ENCODE measurements around the gene NPPC.
"Not testable (repeated sequence)": the region's sequence is repeated elsewhere in the genome, so short reads cannot be mapped to it uniquely, and the experiment has no call there.

NPPC gene

DNA sequence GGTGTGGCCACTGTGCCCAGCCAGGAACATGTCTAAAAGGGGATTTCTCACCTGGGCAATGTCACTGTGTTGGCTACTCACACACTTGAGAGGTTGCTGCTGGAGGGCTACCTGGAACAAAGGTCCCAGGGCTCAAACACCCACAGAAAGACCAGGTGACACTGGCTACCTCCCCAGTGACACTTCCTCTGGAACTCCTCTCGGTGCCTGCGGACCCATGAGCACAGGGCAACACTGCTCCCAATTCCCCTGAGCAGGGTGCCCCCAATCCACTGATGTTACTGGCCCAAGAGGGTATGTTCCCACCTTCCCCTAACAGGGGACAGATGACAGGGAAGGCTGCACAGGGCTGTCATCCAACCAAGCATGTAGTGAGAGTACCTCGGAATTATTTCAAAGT, 5.8 kb downstream of the NPPC start:
- DNase-seq (ENCODE audit: low spot score), result no peak

DNA sequence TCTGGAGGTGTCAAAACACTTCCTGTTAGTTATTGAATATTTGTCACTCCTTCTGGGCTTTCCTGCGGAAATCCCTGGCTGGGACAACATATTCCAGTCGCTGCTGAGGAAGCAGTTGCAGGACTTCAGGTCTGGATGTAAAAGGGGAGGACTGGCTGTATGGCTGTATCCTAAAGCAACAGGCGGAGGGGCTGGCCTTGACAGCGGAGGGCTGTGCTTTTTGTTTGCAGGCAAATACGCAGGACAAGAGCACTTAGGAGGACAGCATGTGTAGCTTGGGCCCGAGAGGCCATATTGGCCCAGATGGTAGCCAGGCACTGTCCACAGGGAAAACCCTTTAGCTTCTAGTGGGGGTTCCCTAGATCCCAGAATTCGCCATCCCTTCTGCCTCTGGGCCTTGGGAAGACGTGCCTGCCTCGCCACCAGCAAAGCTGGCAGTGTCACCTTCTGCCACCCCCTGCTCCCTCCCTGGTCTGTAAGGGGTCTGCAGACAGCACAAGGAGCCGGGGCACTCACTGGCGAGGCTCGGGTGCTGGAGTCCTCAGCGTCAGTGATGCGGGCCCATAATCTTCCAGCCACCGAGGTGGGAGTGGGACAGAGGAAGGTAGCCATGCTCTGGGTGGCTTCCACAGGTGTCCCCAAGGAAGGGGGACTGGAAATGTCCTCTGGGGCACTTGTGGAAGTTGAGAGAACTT, 6.7 kb downstream of the NPPC start:
- DNase-seq (ENCODE audit: low spot score), result no peak

DNA sequence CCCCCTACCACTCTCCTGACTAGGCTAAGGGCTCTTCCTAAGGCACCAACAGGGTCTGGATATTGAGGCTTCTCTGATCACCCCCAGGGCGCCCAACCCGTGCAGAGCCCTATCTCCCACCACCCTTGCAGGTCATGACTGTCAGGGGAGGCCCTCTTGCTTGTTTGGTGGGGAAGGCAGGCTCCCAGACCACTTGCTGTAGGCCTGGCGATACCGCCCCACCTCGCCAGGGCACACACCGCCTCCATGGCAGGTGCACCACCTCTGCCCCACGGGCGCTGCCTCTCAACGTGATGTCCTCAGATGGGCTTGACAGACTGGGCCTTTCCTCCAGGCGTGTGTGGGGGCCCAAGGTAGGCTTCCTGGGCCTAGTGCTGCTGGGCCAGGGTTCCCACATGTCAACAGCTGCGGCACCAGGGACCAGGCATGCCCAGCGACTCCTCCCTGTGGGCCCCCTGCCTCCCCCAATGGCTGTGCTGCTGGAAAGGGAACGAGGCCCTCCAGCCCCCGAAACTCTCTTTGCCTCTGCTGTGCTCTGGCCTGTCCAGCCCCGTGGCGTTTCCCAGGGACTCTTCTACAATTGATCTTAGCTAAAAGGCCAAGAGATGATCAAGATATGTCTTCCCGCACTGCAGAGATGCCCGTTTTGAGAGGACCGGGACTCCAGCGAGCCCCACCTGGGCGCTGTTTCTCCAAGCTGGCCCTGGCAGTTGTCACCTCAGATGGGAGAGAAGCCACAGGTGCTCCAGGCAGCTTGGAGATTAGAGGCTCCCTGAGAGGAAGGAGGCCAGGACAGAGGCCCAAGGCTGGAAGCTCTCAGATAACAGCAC, 7.5 kb downstream of the NPPC start:
- DNase-seq (ENCODE audit: low spot score), result no peak

DNA sequence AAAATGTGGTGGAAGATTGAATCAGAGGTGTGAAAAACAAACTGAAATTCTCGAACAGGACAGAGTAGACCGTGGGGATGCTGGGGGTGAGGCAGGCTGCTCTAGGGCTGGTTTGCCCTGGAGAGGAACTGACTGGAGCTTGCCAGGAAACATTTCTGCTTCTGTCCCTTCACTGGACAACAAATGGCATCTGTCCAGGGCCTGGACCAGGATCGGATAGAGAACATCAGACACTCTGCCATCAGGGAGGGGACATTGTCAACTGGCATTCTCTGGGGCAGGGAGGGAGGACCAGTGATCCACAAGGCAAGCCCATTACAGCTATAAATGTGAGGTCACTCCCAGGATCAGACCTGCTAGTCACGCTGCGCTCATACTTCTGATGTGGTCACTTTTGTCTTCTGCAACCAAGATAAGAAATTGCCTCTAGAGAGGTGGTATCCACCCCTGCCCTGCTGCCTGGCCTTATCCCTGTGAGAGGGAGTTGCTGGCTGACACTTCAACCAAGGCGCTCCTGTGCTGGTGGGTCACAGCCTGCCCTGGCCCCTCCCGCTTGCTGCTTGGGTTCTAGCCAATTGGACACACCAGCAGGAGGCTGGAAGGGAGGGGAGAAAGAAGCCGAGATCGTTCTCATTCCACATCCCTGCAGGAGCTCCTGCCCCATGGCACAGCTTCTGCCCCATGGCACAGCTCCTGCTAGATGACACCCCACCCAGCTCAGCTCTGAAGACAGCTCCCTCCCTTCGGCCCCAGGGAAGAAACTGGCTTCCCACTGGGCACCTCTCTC, 8.7 kb downstream of the NPPC start:
- no peak for DNase-seq (ENCODE audit: low spot score)

DNA sequence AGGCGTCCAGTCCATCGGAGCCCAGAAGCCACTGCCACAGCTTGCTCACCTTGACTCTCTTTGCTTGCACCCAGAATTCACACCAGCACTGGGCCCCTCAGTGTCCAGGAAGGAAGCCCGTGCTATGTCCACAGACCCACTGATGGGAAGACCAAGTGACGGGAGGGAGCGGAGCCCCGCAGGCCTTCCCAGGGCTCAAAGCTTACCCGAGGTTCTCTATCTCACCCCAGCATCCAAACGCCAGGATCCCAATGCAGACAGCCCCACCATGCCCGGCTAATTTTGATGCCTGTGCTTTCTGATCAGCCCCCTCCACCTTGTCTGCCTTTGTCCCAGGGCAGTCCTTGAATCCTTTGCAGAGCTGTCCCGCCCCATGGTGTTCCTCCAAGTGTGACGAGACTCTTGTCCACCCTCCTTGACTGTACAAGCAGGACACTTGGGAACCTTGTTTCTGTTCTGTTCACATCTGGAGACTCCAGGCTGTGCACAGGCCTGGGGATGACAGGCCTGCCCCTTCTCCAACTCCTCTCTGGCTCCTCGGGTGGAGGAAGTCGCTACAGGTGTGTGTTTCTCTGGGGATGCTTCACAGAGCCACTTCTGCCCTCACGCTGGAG, 12.0 kb downstream of the NPPC start:
- no peak for DNase-seq (ENCODE audit: low spot score)

DNA sequence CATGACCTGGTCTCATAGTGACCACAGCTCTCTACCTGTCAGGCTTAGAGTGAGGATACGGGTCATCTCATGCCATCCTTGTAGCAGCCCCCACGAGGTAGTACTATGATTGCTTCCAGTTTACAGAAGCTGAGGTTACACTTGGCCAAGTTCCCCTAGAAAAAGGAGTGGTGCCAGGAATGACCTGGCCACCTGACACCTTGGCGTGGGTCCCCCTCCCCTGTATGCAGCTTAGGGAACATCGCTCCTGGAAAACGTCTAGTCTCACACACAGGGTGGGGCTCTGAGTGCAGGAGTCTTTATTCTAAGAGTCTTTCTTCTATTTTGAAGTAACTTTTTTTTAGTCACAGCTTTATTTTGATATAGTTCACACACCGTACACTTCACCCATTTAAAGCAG, 14.8 kb downstream of the NPPC start:
- DNase-seq (ENCODE audit: low spot score), result no peak

DNA sequence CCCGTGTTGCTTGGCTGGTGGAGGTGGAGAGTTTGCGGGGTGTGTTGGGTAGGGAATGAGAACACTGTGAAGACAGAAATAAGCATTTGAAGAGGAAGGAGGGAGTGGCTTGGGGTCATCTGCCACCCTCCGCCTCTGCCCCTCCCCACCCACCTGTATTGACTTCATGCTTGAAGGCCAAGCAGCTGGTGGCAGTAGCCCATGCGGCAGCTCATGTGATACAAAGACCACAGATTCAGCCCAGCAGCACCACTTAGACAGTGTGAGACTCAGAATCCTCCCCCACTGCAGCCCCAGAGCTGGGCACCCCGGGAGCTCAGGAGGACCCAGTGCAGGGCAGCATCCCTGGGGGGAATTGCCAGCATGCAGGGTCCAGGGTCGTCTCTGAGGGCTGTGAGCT, 15.4 kb downstream of the NPPC start:
- DNase-seq (ENCODE audit: low spot score), result no peak

DNA sequence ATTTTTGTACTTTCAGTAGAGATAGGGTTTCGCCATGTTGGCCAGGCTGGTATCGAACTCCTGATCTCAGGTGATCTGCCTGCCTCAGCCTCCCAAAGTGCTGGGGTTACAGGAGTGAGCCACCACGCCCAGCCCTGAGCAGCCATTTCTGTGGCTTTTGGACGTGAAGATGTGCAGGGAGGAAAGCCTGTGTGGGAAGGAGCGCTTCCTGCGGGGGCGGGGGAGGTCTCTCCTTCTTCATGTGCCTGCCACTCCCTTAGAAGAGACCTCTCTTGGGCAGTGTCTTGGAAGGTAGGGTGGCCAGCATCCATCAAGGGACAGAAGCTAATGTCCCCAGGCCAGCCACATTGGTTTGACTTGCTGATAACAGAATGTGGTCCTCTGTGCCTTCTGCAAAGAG, 16.0 kb downstream of the NPPC start:
- DNase-seq (ENCODE audit: low spot score), result not testable (repeated sequence)

DNA sequence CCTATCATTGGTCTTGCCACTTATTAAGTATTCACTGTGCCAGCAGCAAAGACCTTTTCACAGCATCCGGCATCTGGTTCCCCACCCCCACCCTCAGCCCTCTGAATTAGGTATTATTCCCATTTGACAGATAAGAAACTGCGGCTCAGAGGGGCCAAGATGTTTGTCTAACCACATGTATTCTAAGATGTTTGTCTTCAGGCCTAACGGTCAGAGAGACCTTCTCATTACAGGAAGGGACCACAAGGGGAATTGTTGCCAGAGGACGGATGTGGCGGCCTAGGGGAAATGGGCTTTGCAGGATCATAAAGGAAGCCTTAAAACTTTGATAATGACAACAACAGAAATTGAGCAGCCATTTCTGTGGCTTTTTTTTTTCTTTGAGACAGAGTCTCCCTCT, 16.6 kb downstream of the NPPC start:
- DNase-seq (ENCODE audit: low spot score), result no peak

DNA sequence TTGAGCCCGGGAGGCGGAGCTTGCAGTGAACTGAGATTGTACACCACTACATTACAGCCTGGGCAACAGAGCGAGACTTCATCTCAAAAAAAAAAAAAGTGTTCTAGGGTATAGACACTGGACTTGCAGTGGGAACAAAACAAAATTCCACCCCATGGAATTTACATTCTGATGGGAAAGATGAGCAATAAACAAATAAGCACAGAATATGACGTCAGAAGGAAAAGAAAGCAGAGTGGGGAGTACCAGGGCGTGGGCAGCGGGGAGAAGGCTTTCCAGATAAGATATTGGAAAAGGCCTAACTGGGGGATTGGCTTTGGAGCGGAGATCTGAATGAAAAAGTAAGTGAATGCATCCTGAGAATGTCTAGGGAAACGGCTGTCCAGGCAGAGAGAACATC, 17.6 kb downstream of the NPPC start:
- DNase-seq (ENCODE audit: low spot score), result no peak

DNA sequence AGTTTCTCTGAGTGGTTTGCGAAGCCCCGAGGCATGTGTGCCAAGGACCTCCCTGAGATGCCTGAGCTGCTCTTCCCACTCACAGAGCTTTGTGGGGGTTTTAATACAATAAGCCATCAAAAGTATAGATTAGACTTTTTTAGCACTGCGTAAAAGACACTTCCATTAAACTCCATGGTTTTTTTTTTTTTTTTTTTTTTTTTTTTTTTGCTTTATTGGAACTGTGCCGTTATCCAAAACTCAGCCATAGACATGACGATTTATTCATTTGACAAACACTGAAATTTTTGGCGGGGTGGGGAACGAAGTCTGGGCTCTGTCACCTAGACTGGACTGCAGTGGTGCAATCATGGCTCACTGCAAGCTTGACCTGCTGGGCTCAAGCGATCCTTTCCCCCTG, 18.4 kb downstream of the NPPC start:
- DNase-seq (ENCODE audit: low spot score), result no peak

DNA sequence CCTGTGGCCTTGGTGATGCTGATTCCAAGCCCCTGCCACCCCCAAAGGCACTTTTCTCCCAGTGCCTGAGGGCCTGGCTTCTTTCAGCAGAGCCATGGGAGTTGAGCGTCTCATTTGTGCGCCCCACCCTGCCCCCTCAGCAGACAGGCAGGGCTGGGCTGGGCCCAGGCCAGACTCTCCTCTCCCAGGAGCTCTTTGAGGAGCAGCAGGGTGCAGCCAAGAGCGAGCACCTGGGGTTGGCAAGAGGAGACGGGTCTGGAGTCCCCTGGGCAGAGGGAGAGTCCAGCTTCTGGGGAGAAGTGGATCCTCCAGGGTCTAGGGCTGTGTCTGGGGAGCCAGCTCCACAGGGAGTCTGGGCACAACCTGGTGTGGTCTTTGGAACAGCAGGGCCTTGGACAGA, 21.2 kb downstream of the NPPC start:
- DNase-seq (ENCODE audit: low spot score), result no peak

DNA sequence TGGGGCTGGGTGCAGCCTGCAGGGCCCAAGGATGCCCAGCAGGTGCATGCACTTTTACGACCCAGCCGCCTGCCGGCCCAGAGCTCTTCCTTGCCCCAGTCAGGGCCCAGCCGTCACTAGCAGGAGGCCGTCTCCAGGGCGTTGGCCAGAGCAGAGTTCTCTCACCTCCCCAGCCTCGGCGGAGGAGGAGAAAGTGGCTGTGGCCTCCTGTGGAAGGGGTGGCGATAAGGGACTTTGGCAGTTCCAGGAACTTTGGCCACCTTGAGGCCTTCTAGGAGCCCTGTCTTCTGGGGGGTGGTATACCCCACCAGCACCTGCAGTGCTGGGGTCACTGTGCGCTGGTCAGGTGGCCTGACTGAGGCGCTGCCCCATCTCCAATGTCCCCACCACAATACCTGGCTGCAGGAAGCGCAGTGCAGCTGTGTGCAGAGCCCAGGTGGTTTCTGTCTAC, 22.0 kb downstream of the NPPC start:
- DNase-seq (ENCODE audit: low spot score), result no peak

DNA sequence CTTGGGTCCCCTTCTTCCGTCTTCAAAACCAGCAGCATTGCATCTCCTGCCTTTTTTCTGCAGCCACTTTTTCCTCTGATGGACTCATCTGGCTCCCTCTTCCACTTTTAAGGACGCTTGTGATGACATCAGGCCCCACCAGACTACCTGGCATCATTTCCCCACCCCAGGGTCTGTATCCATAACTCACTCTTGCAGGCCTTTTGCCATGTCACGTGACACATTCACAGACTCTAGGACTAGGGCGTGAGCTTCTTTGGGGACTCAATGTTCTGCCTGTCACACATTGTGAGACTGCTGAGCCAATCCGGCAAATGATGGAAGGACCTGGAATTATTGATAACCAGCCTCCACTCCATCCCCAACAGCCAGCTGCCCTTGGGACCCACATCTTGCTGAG, 23.6 kb downstream of the NPPC start:
- no peak for DNase-seq (ENCODE audit: low spot score)

DNA sequence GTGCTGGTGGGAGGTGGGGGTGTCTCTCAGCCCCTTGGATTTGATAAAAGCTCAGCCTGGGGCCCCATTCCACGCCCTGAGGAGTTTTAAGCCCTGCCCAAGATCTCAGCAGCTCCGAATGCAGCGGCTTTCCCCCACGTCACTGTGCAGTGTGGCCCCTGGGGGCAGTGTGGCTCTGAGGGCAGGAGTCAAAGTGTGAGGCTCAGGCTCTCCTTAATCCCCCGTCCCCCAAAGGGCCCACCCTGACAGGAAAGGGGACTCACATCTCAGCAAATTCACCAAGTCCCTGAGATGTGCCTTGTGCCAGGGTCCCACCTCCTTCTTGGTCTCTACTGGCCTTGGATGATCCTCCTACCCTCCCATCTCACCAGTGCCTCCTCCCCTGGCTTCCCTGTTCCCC, 25.2 kb downstream of the NPPC start:
- DNase-seq (ENCODE audit: low spot score), result no peak

DNA sequence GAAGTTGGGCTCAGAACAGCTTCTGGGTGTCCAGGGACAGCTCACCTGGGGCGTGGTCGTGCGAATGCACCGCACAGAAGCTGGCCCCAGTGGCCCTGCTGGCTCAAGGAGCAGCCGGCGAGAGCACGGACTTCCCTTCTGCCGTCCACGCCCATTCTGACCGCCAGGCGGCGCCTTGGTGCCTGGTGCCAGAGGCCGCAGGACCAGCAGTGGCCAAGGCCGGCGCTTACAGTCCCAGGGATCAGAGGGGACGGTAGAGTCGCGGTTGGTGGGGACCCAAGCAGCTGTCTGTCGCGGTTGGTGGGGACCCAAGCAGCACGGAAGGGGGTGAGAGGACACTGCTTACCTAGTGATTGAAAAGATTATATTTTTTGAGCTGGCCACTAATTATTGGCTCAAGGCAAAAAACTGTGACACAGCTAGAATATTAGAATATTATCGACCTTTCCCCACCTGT, 25.7 kb downstream of the NPPC start:
- peak; percentile 55 for DNase-seq (ENCODE audit: low spot score)

DNA sequence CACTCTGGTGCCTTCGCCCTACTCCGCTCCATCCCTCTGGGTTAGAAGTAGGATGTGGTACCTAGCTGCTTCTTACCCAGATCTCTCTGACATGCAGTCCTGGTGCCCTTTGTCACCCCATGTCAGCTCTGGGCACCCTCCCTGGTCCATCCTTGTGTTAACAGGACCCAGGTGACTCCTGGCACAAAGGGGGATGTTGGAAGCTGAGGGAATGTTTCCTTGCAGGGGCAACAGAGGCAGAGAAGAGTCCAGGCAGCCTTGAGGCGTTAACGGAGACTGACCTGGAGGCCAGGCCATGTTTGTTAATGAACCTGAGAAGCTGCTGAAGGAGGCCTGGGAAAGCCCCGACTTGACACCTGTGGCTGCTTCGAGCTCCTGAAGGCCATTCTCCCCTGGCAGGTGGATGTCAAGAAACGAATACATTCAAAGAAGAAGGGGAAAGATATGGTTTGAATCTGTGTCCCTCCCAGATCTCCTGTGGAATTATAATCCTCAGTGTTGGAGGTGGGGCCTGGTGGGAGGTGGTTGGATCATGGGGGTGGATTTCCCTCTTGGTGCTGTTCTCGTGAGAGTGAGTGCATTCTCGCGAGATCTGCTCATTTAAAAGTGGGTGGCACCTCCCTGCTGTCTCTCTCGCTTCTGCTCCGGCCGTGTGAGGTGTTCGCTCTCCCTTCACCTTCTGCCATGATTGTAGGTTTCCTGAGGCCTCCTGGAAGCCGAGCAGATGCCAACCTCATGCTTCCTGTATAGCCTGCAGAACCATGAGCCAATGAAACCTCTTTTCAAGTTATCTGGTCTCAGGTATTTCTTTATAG, 31.4 kb downstream of the NPPC start:
- DNase-seq (ENCODE audit: low spot score), result no peak

DNA sequence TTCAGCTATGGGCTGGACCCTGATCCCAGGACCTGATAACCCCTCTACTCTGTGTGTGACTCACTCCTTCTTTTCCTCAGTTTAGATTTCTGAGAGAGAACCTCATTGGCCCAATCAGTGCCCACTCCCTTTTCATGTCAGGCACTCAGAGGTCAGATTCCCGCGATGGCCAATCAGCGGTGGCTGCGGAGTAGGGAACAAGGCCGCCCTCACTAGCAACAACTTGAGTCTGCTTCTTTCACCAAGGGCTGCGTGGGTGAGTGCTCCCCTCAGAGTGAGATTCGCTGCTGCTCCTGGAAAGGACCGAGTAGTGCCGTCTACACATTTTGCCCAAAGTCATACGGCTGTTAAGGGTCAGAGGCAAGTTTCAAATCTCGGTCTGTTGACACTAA, 34.7 kb downstream of the NPPC start:
- no peak for DNase-seq (ENCODE audit: low spot score)

DNA sequence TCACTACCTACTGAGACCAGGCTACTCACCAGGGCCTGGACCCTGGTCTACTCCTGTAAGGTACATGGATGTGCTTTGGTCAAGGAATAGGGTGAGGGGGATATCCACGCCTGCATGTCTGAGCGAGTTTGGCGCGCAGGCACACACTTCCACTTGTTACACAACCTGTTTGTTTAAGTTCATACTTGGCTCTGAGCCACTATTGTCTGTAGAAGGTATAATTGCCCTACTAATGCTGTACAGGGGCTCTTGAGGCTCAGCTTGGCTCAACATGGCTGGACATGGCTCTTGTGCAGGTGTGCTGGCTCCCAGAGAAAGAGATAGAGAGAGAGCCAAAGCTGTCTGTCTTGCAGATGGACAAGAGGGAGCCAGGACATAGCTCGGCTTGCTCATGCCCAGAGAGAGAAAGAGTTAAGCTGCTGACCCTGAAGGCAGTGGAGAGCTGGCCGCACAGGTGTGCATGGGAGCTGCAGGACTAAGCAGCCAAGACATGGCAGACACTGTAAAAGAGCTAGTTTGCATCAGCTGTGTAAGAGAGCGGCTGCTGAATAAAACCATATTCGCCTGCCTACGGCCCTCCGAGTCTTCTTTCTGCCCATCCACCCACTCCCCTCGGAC, 35.2 kb downstream of the NPPC start:
- DNase-seq (ENCODE audit: low spot score), result no peak

DNA sequence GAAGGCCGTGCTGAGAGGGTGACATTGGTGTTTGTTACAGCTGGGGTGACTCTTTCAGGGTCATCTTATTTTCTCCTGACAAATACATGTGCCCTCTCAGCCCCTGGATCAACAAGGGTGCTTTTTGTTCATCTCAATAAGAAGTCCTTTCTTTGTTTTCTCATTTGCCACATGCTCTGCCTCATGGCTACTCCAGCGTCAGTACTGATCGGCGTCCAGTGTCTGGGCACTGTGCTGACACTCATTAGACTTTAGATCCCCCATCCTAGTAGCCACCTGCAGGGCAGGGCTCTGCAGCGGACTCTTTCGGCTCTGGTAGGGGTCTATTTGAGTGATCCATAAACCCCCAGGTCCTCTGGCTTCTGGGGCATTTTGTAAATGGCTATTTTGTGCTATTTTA, 38.4 kb downstream of the NPPC start:
- no peak for DNase-seq (ENCODE audit: low spot score)

DNA sequence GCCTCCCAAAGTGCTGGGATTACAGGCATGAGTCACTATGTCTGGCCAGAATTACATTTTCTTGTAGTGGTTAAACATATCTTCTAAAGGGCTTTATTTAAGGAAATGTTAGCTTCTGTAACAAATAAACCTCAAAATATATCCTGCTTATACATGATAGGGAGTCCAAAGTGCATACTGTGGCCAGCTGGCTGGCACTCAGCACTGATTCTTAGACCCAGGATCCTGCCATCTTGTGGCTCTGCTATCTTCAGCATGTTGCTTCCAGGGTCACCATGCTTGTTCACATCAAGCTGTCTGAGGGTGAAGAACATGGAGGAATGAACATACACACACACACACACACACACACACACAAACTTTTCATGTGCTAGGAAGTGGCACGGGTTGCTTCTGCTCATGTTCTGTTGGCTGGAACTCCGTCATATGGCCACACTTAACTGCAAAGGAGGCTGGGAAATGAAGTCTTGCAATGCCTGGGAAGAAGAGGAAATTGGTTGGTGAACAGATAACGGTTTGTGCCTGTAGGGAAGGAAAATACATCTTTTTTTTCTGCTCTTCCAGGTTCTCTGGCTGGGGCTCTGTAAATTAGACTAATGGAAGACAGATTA, 40.0 kb downstream of the NPPC start:
- DNase-seq (ENCODE audit: low spot score), result no peak
